PFSK-1 (cell line): ENCODE measurements around the gene ALDOA.

Experiments
- FOXP2 ChIP-seq: optimal IDR thresholded peaks from 2 replicates; pipeline ENCODE3; 2011; ENCODE audit warnings: borderline replicate concordance, control low read depth, inconsistent platforms; ENCODE audit not compliant: insufficient read depth; ENCODE audit errors: extremely low read length, extremely low read depth
- POLR2AphosphoS5 ChIP-seq: IDR thresholded peaks from 2 replicates; pipeline ENCODE4 v1.6.1; 2012; ENCODE audit warnings: low read depth, mild to moderate bottlenecking, control low read depth, low read length, moderate library complexity
- REST ChIP-seq, 2 experiments: IDR thresholded peaks; 2 replicates each; pipeline versions ENCODE4 v1.6.1 to v1.8.0; 2011 to 2012; ENCODE audit warnings: low read depth in 2 of 2, low read length in 2 of 2, control low read depth in 1 of 2, inconsistent platforms in 1 of 2, mild to moderate bottlenecking in 1 of 2, moderate library complexity in 1 of 2; ENCODE audit not compliant: insufficient read depth in 1 of 2
- SIN3A ChIP-seq: IDR thresholded peaks from 2 replicates; pipeline ENCODE4 v1.6.1; 2012; ENCODE audit warnings: mild to moderate bottlenecking, low read length, moderate library complexity, borderline replicate concordance; ENCODE audit not compliant: insufficient read depth
- TAF1 ChIP-seq: IDR thresholded peaks from 2 replicates; pipeline ENCODE4 v1.6.1; 2012; ENCODE audit warnings: low read length, control low read depth, borderline replicate concordance; ENCODE audit not compliant: insufficient read depth

DNA sequence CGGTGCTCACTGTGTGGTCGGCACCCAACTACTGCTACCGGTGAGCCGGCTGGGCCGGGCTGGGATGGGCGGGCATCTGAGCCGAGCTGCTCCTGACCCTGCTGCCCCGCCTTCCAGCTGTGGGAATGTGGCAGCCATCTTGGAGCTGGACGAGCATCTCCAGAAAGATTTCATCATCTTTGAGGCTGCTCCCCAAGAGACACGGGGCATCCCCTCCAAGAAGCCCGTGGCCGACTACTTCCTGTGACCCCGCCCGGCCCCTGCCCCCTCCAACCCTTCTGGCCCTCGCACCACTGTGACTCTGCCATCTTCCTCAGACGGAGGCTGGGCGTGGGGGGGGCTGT lies 19.2 kb downstream of the ALDOA start:
- TF ChIP-seq POLR2AphosphoS5 (no peak), REST (IDR thresholded peaks at IDR 0.05; ENCODE audit: insufficient read depth in 1 of 2, low read depth in 2 of 2, low read length in 2 of 2) (no peak), TAF1 (no peak), SIN3A (no peak), FOXP2 (no peak)
